GM23338 (cell line): Measurements from ENCODE around the gene SLC1A3. TPM values are rescaled to one million over a fixed set of nuclear protein-coding genes. Genes with fewer than 3 reads are reported as not detected.
A peak's percentile ranks its signal among the peaks of the same experiment; 100 is the strongest.

Experiments
- ATAC-seq: fragments of 200-7000 bp; cut with Tn5 transposase; 3 replicates; pipeline ENCODE4 v1.9.1; 2020
- DNase-seq: peaks from one replicate; pipeline ENCODE4 v3.0.0-alpha.2; 2015; ENCODE audit warnings: low spot score
- H2AFZ ChIP-seq: fragments of 200-600 bp; sonication (generic); 2 replicates; pipeline ENCODE4 v1.8.0; 2016; ENCODE audit warnings: antibody characterized with exemption, mild to moderate bottlenecking, moderate library complexity
- H3F3A ChIP-seq: fragments of 200-600 bp; sonication (generic); replicated peaks from 2 replicates; pipeline ENCODE4 v1.8.0; 2017; ENCODE audit warnings: antibody characterized with exemption, mixed run types, low read depth
- H3K27ac ChIP-seq: fragments of 200-600 bp; sonication (generic); 2 replicates; pipeline ENCODE4 v1.6.1; 2016; ENCODE audit warnings: low read depth
- H3K27me3 ChIP-seq: fragments of 200-600 bp; sonication (generic); 2 replicates; pipeline ENCODE4 v1.8.0; 2016; ENCODE audit warnings: mild to moderate bottlenecking, mixed run types, moderate library complexity; ENCODE audit not compliant: insufficient read depth
- H3K36me3 ChIP-seq: fragments of 200-600 bp; sonication (generic); 2 replicates; pipeline ENCODE4 v1.8.0; 2016; ENCODE audit warnings: mild to moderate bottlenecking; ENCODE audit not compliant: insufficient read depth
- H3K4me1 ChIP-seq: fragments of 200-600 bp; sonication (generic); 2 replicates; pipeline ENCODE4 v1.8.0; 2016; ENCODE audit warnings: mild to moderate bottlenecking, moderate library complexity; ENCODE audit not compliant: insufficient read depth
- H3K4me2 ChIP-seq: fragments of 200-600 bp; sonication (generic); 2 replicates; pipeline ENCODE4 v1.7.1; 2017; ENCODE audit warnings: mixed run types
- H3K4me3 ChIP-seq: fragments of 200-600 bp; sonication (generic); 2 replicates; pipeline ENCODE4 v1.6.1; 2016; ENCODE audit warnings: mixed run types
- H3K79me2 ChIP-seq: fragments of 200-600 bp; sonication (generic); replicated peaks from 2 replicates; pipeline ENCODE4 v1.8.0; 2017; ENCODE audit warnings: mild to moderate bottlenecking; ENCODE audit not compliant: insufficient read depth
- H3K9me2 ChIP-seq: fragments of 200-600 bp; sonication (generic); 2 replicates; pipeline ENCODE4 v1.8.0; 2017; ENCODE audit not compliant: insufficient read depth
- H4K20me1 ChIP-seq: fragments of 200-600 bp; sonication (generic); replicated peaks from 2 replicates; pipeline ENCODE4 v1.8.0; 2017; ENCODE audit warnings: mild to moderate bottlenecking; ENCODE audit not compliant: insufficient read depth
- H3K27ac Mint-ChIP-seq: 2 replicates; pipeline ENCODE4 v1.8.0; 2020; ENCODE audit warnings: inconsistent platforms, mild to moderate bottlenecking, moderate library complexity, mixed read lengths
- H3K27me3 Mint-ChIP-seq: 3 replicates; pipeline ENCODE4 v1.8.0; 2022; ENCODE audit warnings: low read depth, mild to moderate bottlenecking, moderate library complexity, mixed read lengths, inconsistent platforms; ENCODE audit not compliant: insufficient read depth, poor library complexity
- H3K36me3 Mint-ChIP-seq: 3 replicates; pipeline ENCODE4 v1.8.0; 2021; ENCODE audit warnings: low read depth, mild to moderate bottlenecking, inconsistent platforms, moderate library complexity, mixed read lengths
- H3K4me1 Mint-ChIP-seq: 3 replicates; pipeline ENCODE4 v1.8.0; 2020; ENCODE audit warnings: mild to moderate bottlenecking, inconsistent platforms, mixed read lengths
- H3K4me3 Mint-ChIP-seq: 3 replicates; pipeline ENCODE4 v1.8.0; 2021; ENCODE audit warnings: moderate library complexity, mild to moderate bottlenecking, inconsistent platforms, mixed read lengths
- H3K9me3 Mint-ChIP-seq: 3 replicates; pipeline ENCODE4 v1.8.0; 2020; ENCODE audit warnings: moderate library complexity, mild to moderate bottlenecking, inconsistent platforms, mixed read lengths
- CREB1 ChIP-seq: fragments of 250-450 bp; sonication (Bioruptor Pico); IDR thresholded peaks from 2 replicates; pipeline ENCODE4 v1.5.0; 2020; ENCODE audit warnings: low read depth, mild to moderate bottlenecking, moderate library complexity
- CTCF ChIP-seq, 2 experiments: fragments of 200-600 bp in 1 of 2; sonication (generic) in 1 of 2; conservative IDR thresholded peaks; 2 replicates each; pipeline versions ENCODE4 v1.5.1 to v1.6.1; 2016 to 2017; ENCODE audit warnings: antibody characterized with exemption in 2 of 2, low read depth in 2 of 2, mild to moderate bottlenecking in 2 of 2, moderate library complexity in 1 of 2
- EZH2 ChIP-seq: fragments of 200-600 bp; sonication (generic); IDR thresholded peaks from one replicate; pipeline ENCODE4 v1.8.0; 2017; ENCODE audit warnings: antibody characterized with exemption, mild to moderate bottlenecking, low read depth; ENCODE audit not compliant: unreplicated experiment
- EZH2phosphoT487 ChIP-seq: fragments of 200-600 bp; sonication (generic); IDR thresholded peaks from one replicate; pipeline ENCODE4 v1.8.1; 2018; ENCODE audit warnings: antibody characterized with exemption; ENCODE audit not compliant: unreplicated experiment
- JUNB ChIP-seq: IDR thresholded peaks from one replicate; pipeline ENCODE4 v1.6.1; 2016; ENCODE audit warnings: antibody characterized with exemption; ENCODE audit not compliant: unreplicated experiment
- REST ChIP-seq: IDR thresholded peaks from one replicate; pipeline ENCODE4 v1.6.1; 2018; ENCODE audit warnings: antibody characterized with exemption; ENCODE audit not compliant: unreplicated experiment
- STAT1 ChIP-seq: IDR thresholded peaks from one replicate; pipeline ENCODE4 v1.6.1; 2016; ENCODE audit warnings: antibody characterized with exemption; ENCODE audit not compliant: unreplicated experiment
- ZNF114 ChIP-seq: fragments of 250-450 bp; sonication (Bioruptor Pico); IDR thresholded peaks from 2 replicates; pipeline ENCODE4 v1.5.0; 2020; ENCODE audit warnings: mild to moderate bottlenecking, moderate library complexity
- ZNF331 ChIP-seq: fragments of 250-450 bp; sonication (Bioruptor Pico); IDR thresholded peaks from 2 replicates; pipeline ENCODE4 v1.5.0; 2020; ENCODE audit warnings: low read depth, mild to moderate bottlenecking, moderate library complexity
- polyA plus RNA-seq: library from polyadenylated mRNA; unstranded; fragments of >200 nt; fragmentation: Nextera tagmentation; extraction: Ambion mirVana; gene quantifications from 2 replicates; pipeline ENCODE4 v1.2.1, GENCODE V29; 2016
- total RNA-seq: library from RNA; depleted of rRNA; stranded (reverse); fragments of >200 nt; shearing (Covaris generic); gene quantifications from 2 replicates; pipeline ENCODE4 v1.2.3, GENCODE V29; 2014

Gene SLC1A3
- total and polyA plus RNA-seq, 2 experiments from 2014 or later, result 29.0 to 40.7 TPM

GRCh38 chr5:36733183-36733582 is 126.8 kb downstream of the SLC1A3 start (continued):
- TF ChIP-seq REST, result no peak

- no peak overlapping the region for H2AFZ ChIP-seq
- no peaks in the 10 kb centered on the region for H3K27me3 ChIP-seq
- H3F3A ChIP-seq, result no peaks in the 10 kb centered on the region
- H3K4me2 ChIP-seq, result no peak overlapping the region
- no peaks in the 10 kb centered on the region for H3K9me2 ChIP-seq
- no peaks in the 10 kb centered on the region for H3K36me3 Mint-ChIP-seq
- no peak overlapping the region for H3K27ac ChIP-seq
- no peak overlapping the region for H3K4me3 ChIP-seq
- H3K4me1 ChIP-seq, result no peaks in the 10 kb centered on the region
- no peaks in the 10 kb centered on the region for H4K20me1 ChIP-seq
- H3K4me3 Mint-ChIP-seq, result no peak overlapping the region
- no peak overlapping the region for H3K27ac Mint-ChIP-seq
- TF ChIP-seq JUNB, result no peak
- TF ChIP-seq ZNF331 (CRISPR knock-in tag), result no peak
- no peak for TF ChIP-seq EZH2
- no peak for TF ChIP-seq STAT1
- TF ChIP-seq EZH2phosphoT487, result no peak
- peak; percentile 48 to 74 for TF ChIP-seq CTCF (conservative IDR thresholded peaks at IDR 0.05; ENCODE audit: low read depth in 2 of 2)
- no peak for TF ChIP-seq CREB1 (CRISPR knock-in tag)
- peaks cover 7% of the 10 kb centered on the region for H3K4me1 Mint-ChIP-seq
- DNase-seq (peak; percentile 61), ATAC-seq (peak; percentile 79)
- H3K27me3 Mint-ChIP-seq, result peaks cover 4% of the 10 kb centered on the region
- H3K36me3 ChIP-seq, result no peaks in the 10 kb centered on the region
- H3K9me3 Mint-ChIP-seq, result no peaks in the 10 kb centered on the region
- no peaks in the 10 kb centered on the region for H3K79me2 ChIP-seq
These were observed 128.0 kb downstream of the SLC1A3 start for GRCh38 chr5:36734422-36734821.

- Mint-ChIP-seq H3K27ac (no peak overlapping the region), H3K4me3 (no peak overlapping the region)
- ATAC-seq, result no peak
These were observed 129.5 kb downstream of the SLC1A3 start for GRCh38 chr5:36735891-36736290.

More at GRCh38 chr5:36735891-36736290, 129.5 kb downstream of the SLC1A3 start:
- Histone ChIP-seq H3F3A (no peaks in the 10 kb centered on the region), H3K27ac (no peak overlapping the region), H3K4me2 (no peak overlapping the region), H4K20me1 (no peaks in the 10 kb centered on the region), H3K9me2 (no peaks in the 10 kb centered on the region), H3K4me1 (no peaks in the 10 kb centered on the region), H3K27me3 (no peaks in the 10 kb centered on the region), H2AFZ (no peak overlapping the region), H3K36me3 (no peaks in the 10 kb centered on the region), H3K79me2 (no peaks in the 10 kb centered on the region), H3K4me3 (no peak overlapping the region)
- Mint-ChIP-seq H3K9me3 (no peaks in the 10 kb centered on the region), H3K36me3 (no peaks in the 10 kb centered on the region), H3K4me1 (peaks cover 11% of the 10 kb centered on the region), H3K27me3 (peaks cover 4% of the 10 kb centered on the region)
- no peak for DNase-seq
- TF ChIP-seq REST, result no peak
- no peak for TF ChIP-seq ZNF114 (CRISPR knock-in tag)
- no peak for TF ChIP-seq ZNF331 (CRISPR knock-in tag)
- TF ChIP-seq STAT1, result no peak
- TF ChIP-seq JUNB, result no peak
